Keratinocyte (primary cell): ENCODE results near the gene NAA50. TPM values are rescaled to one million over a fixed set of nuclear protein-coding genes. Genes with fewer than 3 reads are reported as not detected.

Experiments used
- DNase-seq: peaks from one replicate; pipeline ENCODE4 v3.0.0-alpha.2; 2011; ENCODE audit warnings: low read depth, missing footprints, low spot score
- FAIRE-seq: peaks from 2 replicates; lab custom pipeline; 2011; peaks lifted over from hg19 to GRCh38; lab: Jason Lieb, UNC
- H2AFZ ChIP-seq: 2 replicates; pipeline ENCODE4 v1.6.0; 2012; ENCODE audit warnings: low read length, control low read depth, inconsistent platforms; ENCODE audit not compliant: control insufficient read depth
- H3K27ac ChIP-seq: 2 replicates; pipeline ENCODE4 v1.5.1; 2011; ENCODE audit warnings: low read length; ENCODE audit not compliant: control insufficient read depth, insufficient read depth
- H3K27me3 ChIP-seq: 3 replicates; pipeline ENCODE4 v1.6.0; 2011; ENCODE audit warnings: low read length; ENCODE audit not compliant: control insufficient read depth, insufficient read depth; ENCODE audit errors: extremely low read depth
- H3K36me3 ChIP-seq, 2 experiments: 2 replicates in 1 of 2; 3 replicates in 1 of 2; pipeline ENCODE4 v1.5.1; 2011; ENCODE audit warnings: low read length in 2 of 2, mild to moderate bottlenecking in 1 of 2; ENCODE audit not compliant: control insufficient read depth in 2 of 2, insufficient read depth in 2 of 2; ENCODE audit errors: extremely low read depth in 1 of 2
- H3K4me1 ChIP-seq: 3 replicates; pipeline ENCODE4 v1.5.1; 2011; ENCODE audit warnings: low read length; ENCODE audit not compliant: control insufficient read depth, insufficient read depth; ENCODE audit errors: extremely low read depth
- H3K4me2 ChIP-seq: 3 replicates; pipeline ENCODE4 v1.6.0; 2011; ENCODE audit warnings: low read depth, low read length; ENCODE audit not compliant: control insufficient read depth, insufficient read depth; ENCODE audit errors: extremely low read depth
- H3K4me3 ChIP-seq, 3 experiments: fragments of 200-600 bp in 1 of 3; sonication (generic) in 1 of 3; 2 replicates in 2 of 3; 3 replicates in 1 of 3; pipeline ENCODE4 v1.5.1; 2011 to 2016; ENCODE audit warnings: low read length in 3 of 3, mild to moderate bottlenecking in 3 of 3, control low read depth in 2 of 3, inconsistent platforms in 1 of 3, low read depth in 1 of 3, mixed read lengths in 1 of 3, mixed run types in 1 of 3, moderate library complexity in 1 of 3; ENCODE audit not compliant: control insufficient read depth in 2 of 3, insufficient read depth in 2 of 3; ENCODE audit errors: extremely low read depth in 1 of 3
- H3K79me2 ChIP-seq: 2 replicates; pipeline ENCODE4 v1.6.0; 2012; ENCODE audit warnings: low read length; ENCODE audit not compliant: control insufficient read depth, insufficient read depth
- H3K9ac ChIP-seq: 3 replicates; pipeline ENCODE4 v1.6.0; 2011; ENCODE audit warnings: low read length; ENCODE audit not compliant: control insufficient read depth, insufficient read depth; ENCODE audit errors: extremely low read depth
- H3K9me1 ChIP-seq: 3 replicates; pipeline ENCODE4 v1.6.0; 2011; ENCODE audit warnings: low read length; ENCODE audit not compliant: control insufficient read depth, insufficient read depth; ENCODE audit errors: extremely low read depth
- H3K9me3 ChIP-seq: 2 replicates; pipeline ENCODE4 v1.5.1; 2012; ENCODE audit warnings: low read depth, low read length; ENCODE audit not compliant: control insufficient read depth
- H4K20me1 ChIP-seq: 3 replicates; pipeline ENCODE4 v1.6.0; 2011; ENCODE audit warnings: low read length; ENCODE audit not compliant: control insufficient read depth, insufficient read depth; ENCODE audit errors: extremely low read depth
- CTCF ChIP-seq, 3 experiments: IDR thresholded peaks in 1 of 3; conservative IDR thresholded peaks in 1 of 3; optimal IDR thresholded peaks in 1 of 3; 2 replicates in 2 of 3; 3 replicates in 1 of 3; pipeline versions ENCODE3 to v1.5.1; 2011; ENCODE audit warnings: low read length in 3 of 3, mild to moderate bottlenecking in 3 of 3, moderate library complexity in 2 of 3, control low read depth in 1 of 3, inconsistent platforms in 1 of 3; ENCODE audit not compliant: insufficient read depth in 2 of 3; ENCODE audit errors: extremely low read depth in 1 of 3
- EZH2 ChIP-seq: IDR thresholded peaks from one replicate; pipeline ENCODE4 v1.6.1; 2012; ENCODE audit warnings: inconsistent platforms, mild to moderate bottlenecking, low read length, moderate library complexity
- dilution Hi-C: fragments of 300-500 bp; cut with MboI; formaldehyde crosslinking; loops from one replicate; pipeline ENCODE4 v1.7.0; 2020; ENCODE audit warnings: low sequenced_read_pairs; ENCODE audit not compliant: extremely low pct_ligation_motif_present
- polyA plus RNA-seq, 5 experiments: library from polyadenylated mRNA; depleted of rRNA in 3 of 5; stranded (reverse) in 3 of 5; stranded (forward) in 1 of 5; unstranded in 1 of 5; fragments of >200 nt; gene quantifications; 1 replicate in 1 of 5; 2 replicates in 3 of 5; 3 replicates in 1 of 5; pipeline versions ENCODE4 v1.2.1 to v1.2.3, GENCODE V29; 2011 to 2012; ENCODE audit warnings: missing spikeins in 2 of 5, low read depth in 1 of 5, low replicate concordance in 1 of 5

The NAA50 gene
- polyA plus RNA-seq, 1 donor (not counting 4 experiments of a cell fraction or from before 2014, with no cell fraction given): 128 TPM

- H3K4me1 ChIP-seq: peaks cover 2% of the 10 kb centered on the region
- H3K9me1 ChIP-seq: no peaks in the 10 kb centered on the region
- H3K9me3 ChIP-seq: peaks cover 4% of the 10 kb centered on the region
- H3K4me2 ChIP-seq: no peak overlapping the region
- no peak overlapping the region for H2AFZ ChIP-seq
- FAIRE-seq (peak; percentile 71), DNase-seq (no peak)
- no peak overlapping the region for H3K27ac ChIP-seq
- dilution Hi-C loops: no loop called here
- no peaks in the 10 kb centered on the region for H3K36me3 ChIP-seq
- H4K20me1 ChIP-seq: no peaks in the 10 kb centered on the region
- H3K4me3 ChIP-seq: no peak overlapping the region
- H3K9ac ChIP-seq: no peak overlapping the region
- H3K27me3 ChIP-seq: no peaks in the 10 kb centered on the region
- peaks cover 2% of the 10 kb centered on the region for H3K79me2 ChIP-seq
- TF ChIP-seq CTCF (optimal IDR thresholded peaks at IDR 0.05 in 1 of 3, IDR thresholded peaks at IDR 0.05 in 1 of 3, conservative IDR thresholded peaks at IDR 0.05 in 1 of 3; ENCODE audit: extremely low read depth in 1 of 3, insufficient read depth in 2 of 3, low read length in 3 of 3) (no peak), EZH2 (no peak)
Observed at GRCh38 chr3:113758389-113759024, 12.5 kb upstream of the NAA50 start.

GRCh38 chr3:113754494-113755159 lies 8.6 kb upstream of the NAA50 start:
- Histone ChIP-seq H3K4me1 (peaks cover 2% of the 10 kb centered on the region), H3K79me2 (peaks cover 11% of the 10 kb centered on the region), H3K9ac (no peak overlapping the region), H3K27ac (no peak overlapping the region), H3K9me3 (peaks cover 4% of the 10 kb centered on the region), H3K9me1 (no peaks in the 10 kb centered on the region), H3K27me3 (no peaks in the 10 kb centered on the region), H3K4me2 (no peak overlapping the region), H4K20me1 (no peaks in the 10 kb centered on the region), H3K4me3 (no peak overlapping the region), H3K36me3 (no peaks in the 10 kb centered on the region), H2AFZ (no peak overlapping the region)
- DNase-seq: no peak
- no peak for FAIRE-seq
- dilution Hi-C loops: no loop called here
- TF ChIP-seq EZH2: no peak
- TF ChIP-seq CTCF (optimal IDR thresholded peaks at IDR 0.05 in 1 of 3, IDR thresholded peaks at IDR 0.05 in 1 of 3, conservative IDR thresholded peaks at IDR 0.05 in 1 of 3; ENCODE audit: extremely low read depth in 1 of 3, insufficient read depth in 2 of 3, low read length in 3 of 3): no peak
